ENCODE measurements around the gene MGST2. TPM values are rescaled to one million over a fixed set of nuclear protein-coding genes. Genes with fewer than 3 reads are reported as not detected.

MGST2 gene
- total and polyA plus RNA-seq, 10 of the 15 experiments (the other 5 are each of a cell fraction or from before 2014, with no cell fraction given): 19.0 to 50.1 (median 30.6) TPM

DNA sequence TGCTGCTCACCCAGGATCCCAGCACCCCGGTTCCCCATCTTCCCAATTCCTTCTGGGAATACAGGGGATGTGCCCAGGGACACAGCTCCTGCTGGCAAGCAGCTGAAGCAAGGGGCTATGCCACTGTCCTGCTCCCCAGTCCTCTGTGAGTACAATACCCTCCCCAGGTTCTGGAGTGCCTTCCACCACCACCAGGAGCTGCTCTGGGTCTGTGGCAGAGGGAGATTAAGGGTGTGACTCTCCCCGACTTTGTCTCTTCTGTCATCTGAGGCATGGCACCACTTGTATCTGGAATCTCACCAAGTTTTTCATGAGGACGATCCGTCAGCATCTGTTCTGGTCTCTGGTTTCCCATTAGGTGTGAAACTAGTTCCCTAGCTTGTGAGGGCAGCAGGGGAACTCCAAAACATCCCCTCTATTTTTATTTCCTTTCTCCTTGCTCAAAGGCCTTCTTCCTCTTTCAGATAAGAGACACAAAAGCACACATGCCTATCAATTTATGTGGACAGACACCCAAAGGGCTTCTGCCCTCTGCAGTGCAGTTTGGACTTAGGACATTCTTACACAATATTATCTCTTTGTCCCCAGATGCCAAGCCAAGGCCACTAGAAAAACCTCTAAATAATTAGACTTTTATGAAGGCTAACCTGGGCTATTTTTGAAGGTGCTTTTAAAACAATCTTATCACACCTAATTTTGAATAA is 26.8 kb downstream of the MGST2 start:
- BruUV-seq (replicated peaks): no TSS peak
- Histone ChIP-seq H3K27ac (ENCODE audit: control insufficient read depth, insufficient read depth) (no peak overlapping the region), H3K4me1 (ENCODE audit: control insufficient read depth, insufficient read depth, low read length) (peaks cover 5% of the 10 kb centered on the region), H3K79me2 (ENCODE audit: control insufficient read depth, insufficient read depth, low read length) (no peaks in the 10 kb centered on the region), H3K9ac (ENCODE audit: control insufficient read depth, insufficient read depth, low read length) (no peak overlapping the region), H3K9me3 (replicated peaks; ENCODE audit: control insufficient read depth, insufficient read depth, low read length) (no peaks in the 10 kb centered on the region; the same call in 2 of the 3 replicates), H3K27me3 (replicated peaks in 1 of 2; ENCODE audit: control insufficient read depth in 2 of 2, insufficient read depth in 2 of 2, low read length in 1 of 2) (no peaks in the 10 kb centered on the region), H2AFZ (ENCODE audit: control insufficient read depth, low read depth, low read length) (no peak overlapping the region), H3K4me2 (ENCODE audit: control insufficient read depth, insufficient read depth) (no peak overlapping the region; the same call in 1 of the 2 replicates), H4K20me1 (ENCODE audit: control insufficient read depth, insufficient read depth) (no peaks in the 10 kb centered on the region), H3K4me3 (no peak overlapping the region), H3K36me3 (ENCODE audit: control insufficient read depth in 2 of 2, insufficient read depth in 2 of 2, low read length in 1 of 2) (no peaks in the 10 kb centered on the region)
- POLR2A ChIA-PET: no interaction called here
- in situ Hi-C loops (cut with MboI) (no loop called here), intact Hi-C loops (cut with micrococcal nuclease; ENCODE audit: unreplicated experiment) (no loop called here)
- RAD21 ChIA-PET (ENCODE audit: unreplicated experiment): no interaction called here
- FAIRE-seq (no peak), DNase-seq (ENCODE audit: low read depth, low spot score) (no peak), ATAC-seq (peak; percentile 71)
- CTCF ChIA-PET: interaction anchor here (0.6 kb wide), 1 partner anchor 195 kb away, joined by 3 read pairs; no protein-coding TSS in a partner anchor
- SMC1A ChIA-PET (ENCODE audit: uncharacterized antibody, unreplicated experiment): no interaction called here
- TF ChIP-seq SPI1 (IDR thresholded peaks at IDR 0.05; ENCODE audit: borderline replicate concordance, insufficient read depth, low read depth, low read length) (peak; percentile 5; the same call in 1 of the 2 replicates), RAD21 (IDR thresholded peaks at IDR 0.05; ENCODE audit: insufficient read depth, low read depth, low read length) (peak; percentile 51)
- TF ChIP-seq, protein P1, sequence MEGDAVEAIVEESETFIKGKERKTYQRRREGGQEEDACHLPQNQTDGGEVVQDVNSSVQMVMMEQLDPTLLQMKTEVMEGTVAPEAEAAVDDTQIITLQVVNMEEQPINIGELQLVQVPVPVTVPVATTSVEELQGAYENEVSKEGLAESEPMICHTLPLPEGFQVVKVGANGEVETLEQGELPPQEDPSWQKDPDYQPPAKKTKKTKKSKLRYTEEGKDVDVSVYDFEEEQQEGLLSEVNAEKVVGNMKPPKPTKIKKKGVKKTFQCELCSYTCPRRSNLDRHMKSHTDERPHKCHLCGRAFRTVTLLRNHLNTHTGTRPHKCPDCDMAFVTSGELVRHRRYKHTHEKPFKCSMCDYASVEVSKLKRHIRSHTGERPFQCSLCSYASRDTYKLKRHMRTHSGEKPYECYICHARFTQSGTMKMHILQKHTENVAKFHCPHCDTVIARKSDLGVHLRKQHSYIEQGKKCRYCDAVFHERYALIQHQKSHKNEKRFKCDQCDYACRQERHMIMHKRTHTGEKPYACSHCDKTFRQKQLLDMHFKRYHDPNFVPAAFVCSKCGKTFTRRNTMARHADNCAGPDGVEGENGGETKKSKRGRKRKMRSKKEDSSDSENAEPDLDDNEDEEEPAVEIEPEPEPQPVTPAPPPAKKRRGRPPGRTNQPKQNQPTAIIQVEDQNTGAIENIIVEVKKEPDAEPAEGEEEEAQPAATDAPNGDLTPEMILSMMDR (IDR thresholded peaks at IDR 0.05 in 2 of 3, conservative IDR thresholded peaks at IDR 0.05 in 1 of 3; ENCODE audit: control insufficient read depth in 2 of 3, extremely low read depth in 1 of 3, insufficient read depth in 1 of 3, low read depth in 3 of 3, low read length in 3 of 3): peak; percentile 24 to 40 (median 36); a peak in 3 of 6 replicates
- TF ChIP-seq, protein P2, sequence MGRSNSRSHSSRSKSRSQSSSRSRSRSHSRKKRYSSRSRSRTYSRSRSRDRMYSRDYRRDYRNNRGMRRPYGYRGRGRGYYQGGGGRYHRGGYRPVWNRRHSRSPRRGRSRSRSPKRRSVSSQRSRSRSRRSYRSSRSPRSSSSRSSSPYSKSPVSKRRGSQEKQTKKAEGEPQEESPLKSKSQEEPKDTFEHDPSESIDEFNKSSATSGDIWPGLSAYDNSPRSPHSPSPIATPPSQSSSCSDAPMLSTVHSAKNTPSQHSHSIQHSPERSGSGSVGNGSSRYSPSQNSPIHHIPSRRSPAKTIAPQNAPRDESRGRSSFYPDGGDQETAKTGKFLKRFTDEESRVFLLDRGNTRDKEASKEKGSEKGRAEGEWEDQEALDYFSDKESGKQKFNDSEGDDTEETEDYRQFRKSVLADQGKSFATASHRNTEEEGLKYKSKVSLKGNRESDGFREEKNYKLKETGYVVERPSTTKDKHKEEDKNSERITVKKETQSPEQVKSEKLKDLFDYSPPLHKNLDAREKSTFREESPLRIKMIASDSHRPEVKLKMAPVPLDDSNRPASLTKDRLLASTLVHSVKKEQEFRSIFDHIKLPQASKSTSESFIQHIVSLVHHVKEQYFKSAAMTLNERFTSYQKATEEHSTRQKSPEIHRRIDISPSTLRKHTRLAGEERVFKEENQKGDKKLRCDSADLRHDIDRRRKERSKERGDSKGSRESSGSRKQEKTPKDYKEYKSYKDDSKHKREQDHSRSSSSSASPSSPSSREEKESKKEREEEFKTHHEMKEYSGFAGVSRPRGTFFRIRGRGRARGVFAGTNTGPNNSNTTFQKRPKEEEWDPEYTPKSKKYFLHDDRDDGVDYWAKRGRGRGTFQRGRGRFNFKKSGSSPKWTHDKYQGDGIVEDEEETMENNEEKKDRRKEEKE (IDR thresholded peaks at IDR 0.05): no peak
- 0% methylated on average over 4 of the region's 4 CpGs for WGBS (ENCODE audit: insufficient coverage, insufficient replicate concordance, low lambda C conversion rate, missing lambda C conversion rate)
